Fibroblast of lung (primary cell): ENCODE measurements around the gene ITIH4.

Experiments used
- CTCF ChIP-seq, 2 donors: IDR thresholded peaks in 1 of 2; conservative IDR thresholded peaks in 1 of 2; 1 replicate in 1 of 2; 2 replicates in 1 of 2; pipeline ENCODE4 v1.5.1; 2011 to 2012; ENCODE audit warnings: low read length in 2 of 2, control low read depth in 1 of 2, inconsistent platforms in 1 of 2, low read depth in 1 of 2, mild to moderate bottlenecking in 1 of 2
- EZH2 ChIP-seq: IDR thresholded peaks from 2 replicates; pipeline ENCODE4 v1.5.1; 2012; ENCODE audit warnings: low read length, control low read depth, mild to moderate bottlenecking; ENCODE audit errors: missing control alignments

- TF ChIP-seq CTCF (conservative IDR thresholded peaks at IDR 0.05 in 1 of 2, IDR thresholded peaks at IDR 0.05 in 1 of 2; ENCODE audit: low read depth in 1 of 2, low read length in 2 of 2) (no peak), EZH2 (no peak)
These were observed 39.7 kb downstream of the ITIH4 start for GRCh38 chr3:52790741-52791140.
